ENCODE measurements around the gene SYNE1. TPM values are rescaled to one million over a fixed set of nuclear protein-coding genes. Genes with fewer than 3 reads are reported as not detected.

SYNE1 gene
- total RNA-seq, 1 experiment from 2014 or later: 6.5 TPM

DNA sequence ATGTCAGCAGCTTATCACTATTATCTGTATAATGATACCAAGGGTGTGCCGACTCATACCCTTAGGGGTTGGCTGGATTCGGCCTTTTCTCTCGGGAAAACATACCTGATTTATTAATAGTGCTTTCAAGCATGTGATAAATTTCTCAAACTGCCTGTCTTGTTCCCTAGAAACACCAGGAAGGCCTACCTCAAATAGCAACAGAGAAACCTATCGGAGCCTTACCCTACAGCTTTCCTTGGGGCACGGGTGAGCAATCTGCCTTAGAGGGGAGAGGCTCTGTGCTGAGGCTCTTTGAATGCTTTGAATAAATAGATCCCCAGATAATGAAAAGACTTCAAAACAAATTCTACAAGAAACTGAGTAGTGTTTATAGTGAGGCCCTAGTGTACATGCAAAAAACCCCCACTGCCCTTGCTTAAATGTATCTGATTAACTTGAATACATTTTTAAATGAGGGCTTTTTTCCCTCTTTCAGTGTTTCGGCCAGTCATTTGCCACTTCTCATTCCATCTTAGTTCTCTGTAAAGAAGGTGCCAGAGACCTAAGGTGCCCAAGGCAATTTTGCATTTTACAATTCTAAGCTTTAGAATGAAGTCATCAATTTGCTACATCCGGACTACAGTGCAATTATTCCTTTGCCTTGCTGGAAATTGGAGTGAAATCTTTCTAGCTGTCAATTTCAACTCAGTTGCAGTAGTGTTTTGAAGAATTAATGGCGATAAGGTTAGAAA lies 509.6 kb downstream of the SYNE1 start:
- no peaks in the 10 kb centered on the region for H3K36me3 Mint-ChIP-seq
- ATAC-seq (no peak), DNase-seq (ENCODE audit: low spot score) (no peak)
- no peaks in the 10 kb centered on the region for H3K27me3 Mint-ChIP-seq (ENCODE audit: low read depth)
- H3K4me3 Mint-ChIP-seq: no peak overlapping the region
- ChIA-PET POLR2A (no interaction called here), CTCF (no interaction called here)
- H3K4me1 Mint-ChIP-seq: peaks cover 5% of the 10 kb centered on the region
- H3K27ac Mint-ChIP-seq: no peak overlapping the region
- TF ChIP-seq CREB1 (CRISPR knock-in tag; IDR thresholded peaks at IDR 0.05) (no peak), PRRX2 (CRISPR knock-in tag; IDR thresholded peaks at IDR 0.05) (no peak), ZNF281 (CRISPR knock-in tag; IDR thresholded peaks at IDR 0.05) (no peak), TEAD1 (CRISPR knock-in tag; IDR thresholded peaks at IDR 0.05) (no peak), NR1H2 (CRISPR knock-in tag; IDR thresholded peaks at IDR 0.05) (no peak), GABPB1 (CRISPR knock-in tag; IDR thresholded peaks at IDR 0.05) (no peak), SOX15 (CRISPR knock-in tag; IDR thresholded peaks at IDR 0.05) (no peak), CREM (CRISPR knock-in tag; IDR thresholded peaks at IDR 0.05) (no peak), ETV6 (CRISPR knock-in tag; IDR thresholded peaks at IDR 0.05) (no peak), FOXP1 (CRISPR knock-in tag; IDR thresholded peaks at IDR 0.05; ENCODE audit: borderline replicate concordance) (no peak), TCF7 (CRISPR knock-in tag; IDR thresholded peaks at IDR 0.05; ENCODE audit: low read depth) (no peak), FOXK1 (CRISPR knock-in tag; IDR thresholded peaks at IDR 0.05) (no peak), USF1 (CRISPR knock-in tag; IDR thresholded peaks at IDR 0.05) (no peak), PREB (CRISPR knock-in tag; IDR thresholded peaks at IDR 0.05; ENCODE audit: borderline replicate concordance) (no peak)
- TF ChIP-seq, protein P1, sequence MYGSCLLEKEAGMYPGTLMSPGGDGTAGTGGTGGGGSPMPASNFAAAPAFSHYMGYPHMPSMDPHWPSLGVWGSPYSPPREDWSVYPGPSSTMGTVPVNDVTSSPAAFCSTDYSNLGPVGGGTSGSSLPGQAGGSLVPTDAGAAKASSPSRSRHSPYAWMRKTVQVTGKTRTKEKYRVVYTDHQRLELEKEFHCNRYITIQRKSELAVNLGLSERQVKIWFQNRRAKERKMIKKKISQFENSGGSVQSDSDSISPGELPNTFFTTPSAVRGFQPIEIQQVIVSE (CRISPR knock-in tag; IDR thresholded peaks at IDR 0.05; ENCODE audit: borderline replicate concordance): no peak
- TF ChIP-seq, protein P2, sequence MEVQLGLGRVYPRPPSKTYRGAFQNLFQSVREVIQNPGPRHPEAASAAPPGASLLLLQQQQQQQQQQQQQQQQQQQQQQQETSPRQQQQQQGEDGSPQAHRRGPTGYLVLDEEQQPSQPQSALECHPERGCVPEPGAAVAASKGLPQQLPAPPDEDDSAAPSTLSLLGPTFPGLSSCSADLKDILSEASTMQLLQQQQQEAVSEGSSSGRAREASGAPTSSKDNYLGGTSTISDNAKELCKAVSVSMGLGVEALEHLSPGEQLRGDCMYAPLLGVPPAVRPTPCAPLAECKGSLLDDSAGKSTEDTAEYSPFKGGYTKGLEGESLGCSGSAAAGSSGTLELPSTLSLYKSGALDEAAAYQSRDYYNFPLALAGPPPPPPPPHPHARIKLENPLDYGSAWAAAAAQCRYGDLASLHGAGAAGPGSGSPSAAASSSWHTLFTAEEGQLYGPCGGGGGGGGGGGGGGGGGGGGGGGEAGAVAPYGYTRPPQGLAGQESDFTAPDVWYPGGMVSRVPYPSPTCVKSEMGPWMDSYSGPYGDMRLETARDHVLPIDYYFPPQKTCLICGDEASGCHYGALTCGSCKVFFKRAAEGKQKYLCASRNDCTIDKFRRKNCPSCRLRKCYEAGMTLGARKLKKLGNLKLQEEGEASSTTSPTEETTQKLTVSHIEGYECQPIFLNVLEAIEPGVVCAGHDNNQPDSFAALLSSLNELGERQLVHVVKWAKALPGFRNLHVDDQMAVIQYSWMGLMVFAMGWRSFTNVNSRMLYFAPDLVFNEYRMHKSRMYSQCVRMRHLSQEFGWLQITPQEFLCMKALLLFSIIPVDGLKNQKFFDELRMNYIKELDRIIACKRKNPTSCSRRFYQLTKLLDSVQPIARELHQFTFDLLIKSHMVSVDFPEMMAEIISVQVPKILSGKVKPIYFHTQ (CRISPR knock-in tag; IDR thresholded peaks at IDR 0.05): no peak
- TF ChIP-seq, protein P3, sequence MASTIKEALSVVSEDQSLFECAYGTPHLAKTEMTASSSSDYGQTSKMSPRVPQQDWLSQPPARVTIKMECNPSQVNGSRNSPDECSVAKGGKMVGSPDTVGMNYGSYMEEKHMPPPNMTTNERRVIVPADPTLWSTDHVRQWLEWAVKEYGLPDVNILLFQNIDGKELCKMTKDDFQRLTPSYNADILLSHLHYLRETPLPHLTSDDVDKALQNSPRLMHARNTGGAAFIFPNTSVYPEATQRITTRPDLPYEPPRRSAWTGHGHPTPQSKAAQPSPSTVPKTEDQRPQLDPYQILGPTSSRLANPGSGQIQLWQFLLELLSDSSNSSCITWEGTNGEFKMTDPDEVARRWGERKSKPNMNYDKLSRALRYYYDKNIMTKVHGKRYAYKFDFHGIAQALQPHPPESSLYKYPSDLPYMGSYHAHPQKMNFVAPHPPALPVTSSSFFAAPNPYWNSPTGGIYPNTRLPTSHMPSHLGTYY (CRISPR knock-in tag; IDR thresholded peaks at IDR 0.05): no peak
- TF ChIP-seq, protein P4, sequence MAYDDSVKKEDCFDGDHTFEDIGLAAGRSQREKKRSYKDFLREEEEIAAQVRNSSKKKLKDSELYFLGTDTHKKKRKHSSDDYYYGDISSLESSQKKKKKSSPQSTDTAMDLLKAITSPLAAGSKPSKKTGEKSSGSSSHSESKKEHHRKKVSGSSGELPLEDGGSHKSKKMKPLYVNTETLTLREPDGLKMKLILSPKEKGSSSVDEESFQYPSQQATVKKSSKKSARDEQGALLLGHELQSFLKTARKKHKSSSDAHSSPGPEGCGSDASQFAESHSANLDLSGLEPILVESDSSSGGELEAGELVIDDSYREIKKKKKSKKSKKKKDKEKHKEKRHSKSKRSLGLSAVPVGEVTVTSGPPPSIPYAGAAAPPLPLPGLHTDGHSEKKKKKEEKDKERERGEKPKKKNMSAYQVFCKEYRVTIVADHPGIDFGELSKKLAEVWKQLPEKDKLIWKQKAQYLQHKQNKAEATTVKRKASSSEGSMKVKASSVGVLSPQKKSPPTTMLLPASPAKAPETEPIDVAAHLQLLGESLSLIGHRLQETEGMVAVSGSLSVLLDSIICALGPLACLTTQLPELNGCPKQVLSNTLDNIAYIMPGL (CRISPR knock-in tag; IDR thresholded peaks at IDR 0.05): no peak
- H3K9me3 Mint-ChIP-seq: no peaks in the 10 kb centered on the region

All from WTC11 (cell line).